HCT116 (cell line): ENCODE results near the gene H6PD. TPM values are rescaled to one million over a fixed set of nuclear protein-coding genes. Genes with fewer than 3 reads are reported as not detected.

Experiments
- ATAC-seq: fragments of 200-7000 bp; cut with Tn5 transposase; 2 replicates; pipeline ENCODE4 v1.9.1; 2020; ENCODE audit warnings: mild to moderate bottlenecking, moderate library complexity
- BruUV-seq: library from RNA; stranded (reverse); fragments of 400-500 nt; replicated peaks from 2 replicates; lab custom pipeline; 2021; lab: Mats Ljungman, UMichigan
- CTCF ChIA-PET: fragments of 300-600 bp; sonication (Branson Sonifier 250); formaldehyde crosslinking; loops from one replicate; lab custom pipeline; 2021; ENCODE audit warnings: antibody characterized with exemption; lab: Charles Lee
- POLR2A ChIA-PET: fragments of 300-600, 350-600 bp; sonication (Branson Sonifier 250); formaldehyde crosslinking; loops from one replicate; lab custom pipeline; 2021; ENCODE audit warnings: antibody characterized with exemption; lab: Charles Lee
- RAD21 ChIA-PET, 2 experiments: fragments of 300-600 bp; sonication (Branson Sonifier 250); formaldehyde crosslinking; loops; one replicate each; lab custom pipeline; 2023; ENCODE audit warnings: low total read pairs in 2 of 2; ENCODE audit not compliant: uncharacterized antibody in 2 of 2, unreplicated experiment in 2 of 2, low non-redundant PET in 1 of 2; lab: Charles Lee
- DNase-seq: peaks from one replicate; pipeline ENCODE4 v3.0.0-alpha.2; 2010; ENCODE audit warnings: low read depth, low spot score
- H2AFZ ChIP-seq: fragments of 200-600 bp; shearing (Covaris generic), sonication (generic); 2 replicates; pipeline ENCODE4 v1.6.1; 2017; ENCODE audit warnings: low read depth, mixed run types, mixed read lengths, antibody characterized with exemption, low read length; ENCODE audit not compliant: poor library complexity, severe bottlenecking
- H3K27ac ChIP-seq: 2 replicates; pipeline ENCODE4 v1.5.1; 2012; ENCODE audit warnings: low read depth, low read length
- H3K27me3 ChIP-seq: fragments of 200-600 bp; sonication (generic); 2 replicates; pipeline ENCODE4 v1.6.1; 2016; ENCODE audit warnings: mixed run types, low read length, mixed read lengths; ENCODE audit not compliant: insufficient read depth
- H3K36me3 ChIP-seq, 2 experiments: fragments of 200-500 bp in 1 of 2; fragments of 200-600 bp in 1 of 2; sonication (Bioruptor generic) in 1 of 2; sonication (generic) in 1 of 2; 2 replicates each; pipeline versions ENCODE4 v1.5.1 to v1.6.1; 2014 to 2016; ENCODE audit warnings: low read length in 2 of 2, inconsistent platforms in 1 of 2, mixed read lengths in 1 of 2, mixed run types in 1 of 2; ENCODE audit not compliant: insufficient read depth in 2 of 2, control insufficient read depth in 1 of 2
- H3K4me1 ChIP-seq, 2 experiments: fragments of 200-600 bp in 1 of 2; sonication (generic) in 1 of 2; 2 replicates each; pipeline versions ENCODE4 v1.5.1 to v1.6.1; 2012 to 2017; ENCODE audit warnings: low read length in 2 of 2, inconsistent platforms in 1 of 2, mild to moderate bottlenecking in 1 of 2, mixed read lengths in 1 of 2, mixed run types in 1 of 2, moderate library complexity in 1 of 2; ENCODE audit not compliant: insufficient read depth in 2 of 2, control insufficient read depth in 1 of 2
- H3K4me2 ChIP-seq: fragments of 200-600 bp; sonication (generic); 2 replicates; pipeline ENCODE4 v1.6.1; 2017; ENCODE audit warnings: mixed run types, low read length, mixed read lengths
- H3K4me3 ChIP-seq, 2 experiments: fragments of 200-600 bp in 1 of 2; sonication (generic) in 1 of 2; replicated peaks in 1 of 2; 2 replicates each; pipeline ENCODE4 v1.5.1; 2011 to 2016; ENCODE audit warnings: low read length in 2 of 2, control low read depth in 1 of 2, low read depth in 1 of 2, mild to moderate bottlenecking in 1 of 2, mixed read lengths in 1 of 2, mixed run types in 1 of 2
- H3K79me2 ChIP-seq: fragments of 200-600 bp; sonication (generic); 2 replicates; pipeline ENCODE4 v1.6.1; 2017; ENCODE audit warnings: mild to moderate bottlenecking, mixed run types, low read length, moderate library complexity, mixed read lengths; ENCODE audit not compliant: insufficient read depth
- H3K9ac ChIP-seq: fragments of 200-600 bp; sonication (generic); 2 replicates; pipeline ENCODE4 v1.6.1; 2016; ENCODE audit warnings: low read length, mixed read lengths
- H3K9me2 ChIP-seq: fragments of 200-600 bp; sonication (generic), shearing (Covaris generic); 2 replicates; pipeline ENCODE4 v1.6.1; 2017; ENCODE audit warnings: mixed run types, mild to moderate bottlenecking, moderate library complexity; ENCODE audit not compliant: insufficient read depth
- H3K9me3 ChIP-seq, 2 experiments: fragments of 200-500 bp in 1 of 2; fragments of 200-600 bp in 1 of 2; sonication (Bioruptor generic) in 1 of 2; sonication (generic) in 1 of 2; 2 replicates each; pipeline ENCODE4 v1.6.1; 2014 to 2017; ENCODE audit warnings: low read length in 2 of 2, mixed read lengths in 2 of 2, inconsistent platforms in 1 of 2, low read depth in 1 of 2, mild to moderate bottlenecking in 1 of 2, mixed run types in 1 of 2, moderate library complexity in 1 of 2; ENCODE audit not compliant: control insufficient read depth in 1 of 2, insufficient read depth in 1 of 2
- H4K20me1 ChIP-seq: fragments of 200-600 bp; sonication (generic), shearing (Covaris generic); 2 replicates; pipeline ENCODE4 v1.6.1; 2017; ENCODE audit warnings: mixed run types, mild to moderate bottlenecking, moderate library complexity; ENCODE audit not compliant: insufficient read depth
- ATF3 ChIP-seq: IDR thresholded peaks from 2 replicates; pipeline ENCODE4 v1.6.1; 2012
- CBX3 ChIP-seq: IDR thresholded peaks from 2 replicates; pipeline ENCODE4 v1.6.1; 2012; ENCODE audit warnings: low read depth
- CEBPB ChIP-seq: IDR thresholded peaks from 2 replicates; pipeline ENCODE4 v1.6.1; 2012; ENCODE audit warnings: low read depth
- CTCF ChIP-seq, 3 experiments: fragments of 200-600 bp in 1 of 3; sonication (generic) in 1 of 3; IDR thresholded peaks in 2 of 3; conservative IDR thresholded peaks in 1 of 3; 2 replicates each; pipeline ENCODE4 v1.5.1; 2012 to 2017; ENCODE audit warnings: low read depth in 2 of 3, low read length in 2 of 3, antibody characterized with exemption in 1 of 3, borderline replicate concordance in 1 of 3, control low read depth in 1 of 3, mild to moderate bottlenecking in 1 of 3, mixed read lengths in 1 of 3, mixed run types in 1 of 3, moderate library complexity in 1 of 3; ENCODE audit not compliant: insufficient read depth in 1 of 3
- EGR1 ChIP-seq: IDR thresholded peaks from 2 replicates; pipeline ENCODE4 v1.6.1; 2012; ENCODE audit warnings: low read depth
- ELF1 ChIP-seq: IDR thresholded peaks from 2 replicates; pipeline ENCODE4 v1.6.1; 2012; ENCODE audit warnings: low read depth, borderline replicate concordance
- EZH2 ChIP-seq: fragments of 200-600 bp; sonication (generic); IDR thresholded peaks from 2 replicates; pipeline ENCODE4 v1.6.1; 2017; ENCODE audit warnings: antibody characterized with exemption, mixed run types
- EZH2phosphoT487 ChIP-seq: fragments of 200-600 bp; IDR thresholded peaks from 2 replicates; pipeline ENCODE4 v1.6.1; 2018; ENCODE audit warnings: antibody characterized with exemption, borderline replicate concordance
- MAX ChIP-seq: IDR thresholded peaks from 2 replicates; pipeline ENCODE4 v1.6.1; 2012
- POLR2A ChIP-seq: IDR thresholded peaks from 2 replicates; pipeline ENCODE4 v1.7.0; 2011; ENCODE audit warnings: borderline replicate concordance; ENCODE audit not compliant: insufficient read depth, insufficient read length; ENCODE audit errors: extremely low read depth
- POLR2AphosphoS5 ChIP-seq: IDR thresholded peaks from 2 replicates; pipeline ENCODE4 v1.6.1; 2011; ENCODE audit warnings: mild to moderate bottlenecking, low read depth, low read length, moderate library complexity
- RAD21 ChIP-seq: IDR thresholded peaks from 2 replicates; pipeline ENCODE4 v1.6.1; 2012; ENCODE audit warnings: low read depth, mild to moderate bottlenecking
- SIN3A ChIP-seq: IDR thresholded peaks from 2 replicates; pipeline ENCODE4 v1.6.1; 2012; ENCODE audit warnings: low read depth
- SP1 ChIP-seq: IDR thresholded peaks from 2 replicates; pipeline ENCODE4 v1.6.1; 2012; ENCODE audit warnings: low read depth
- SRF ChIP-seq: IDR thresholded peaks from 2 replicates; pipeline ENCODE4 v1.6.1; 2012; ENCODE audit warnings: low read depth
- TCF7L2 ChIP-seq: IDR thresholded peaks from 2 replicates; pipeline ENCODE4 v1.7.0; 2011; ENCODE audit warnings: borderline replicate concordance, inconsistent platforms; ENCODE audit not compliant: insufficient read depth, insufficient read length; ENCODE audit errors: extremely low read depth
- YY1 ChIP-seq: IDR thresholded peaks from 2 replicates; pipeline ENCODE4 v1.6.1; 2011; ENCODE audit warnings: low read length, low read depth, moderate library complexity, mild to moderate bottlenecking; ENCODE audit not compliant: insufficient replicate concordance; ENCODE audit errors: extremely low read depth
- ZBTB33 ChIP-seq: IDR thresholded peaks from 2 replicates; pipeline ENCODE4 v1.6.1; 2011; ENCODE audit warnings: mild to moderate bottlenecking, low read length, moderate library complexity; ENCODE audit not compliant: insufficient replicate concordance; ENCODE audit errors: extremely low read depth
- ZFX ChIP-seq: fragments of 450-650 bp; IDR thresholded peaks from 2 replicates; pipeline ENCODE4 v1.6.1; 2017
- ZNF274 ChIP-seq: fragments of 200-500 bp; sonication (Bioruptor generic); IDR thresholded peaks from 2 replicates; pipeline ENCODE4 v1.6.1; 2014; ENCODE audit warnings: mild to moderate bottlenecking, low read depth, low read length, inconsistent platforms
- intact Hi-C: fragments of 100-400 bp; cut with micrococcal nuclease; formaldehyde crosslinking; loops from 2 replicates; pipeline ENCODE4 v1.10.0; 2022
- total RNA-seq: library from RNA; stranded (reverse); gene quantifications from one replicate; pipeline ENCODE4 v1.2.1, GENCODE V29; 2021; ENCODE audit not compliant: unreplicated experiment

H6PD gene
- total RNA-seq, 1 experiment from 2014 or later, result 16.2 TPM

GRCh38 chr1:9282696-9282955 lies 48.1 kb downstream of the H6PD start:
- TF ChIP-seq CEBPB, result no peak
- TF ChIP-seq ZNF274, result no peak
- no peak for TF ChIP-seq YY1
- no peak for TF ChIP-seq ELF1
- TF ChIP-seq EGR1, result no peak
- no peak for TF ChIP-seq POLR2A
- TF ChIP-seq RAD21, result no peak
- no peak for TF ChIP-seq ZFX
- TF ChIP-seq POLR2AphosphoS5, result no peak
- no peak for TF ChIP-seq SP1
- no peak for TF ChIP-seq SRF
- TF ChIP-seq TCF7L2, result no peak
- TF ChIP-seq MAX, result no peak
- TF ChIP-seq CTCF (IDR thresholded peaks at IDR 0.05 in 2 of 3, conservative IDR thresholded peaks at IDR 0.05 in 1 of 3; ENCODE audit: borderline replicate concordance in 1 of 3, insufficient read depth in 1 of 3, low read depth in 2 of 3, low read length in 2 of 3), result no peak
- no peak for TF ChIP-seq CBX3
- no peak for TF ChIP-seq EZH2
- TF ChIP-seq EZH2phosphoT487, result no peak
- TF ChIP-seq SIN3A, result no peak
- no peak for TF ChIP-seq ATF3
- no peak for TF ChIP-seq ZBTB33
- H3K4me2 ChIP-seq, result no peak overlapping the region
- ATAC-seq, result no peak
- H3K9ac ChIP-seq, result no peak overlapping the region
- CTCF ChIA-PET, result no interaction called here
- peaks cover 18 to 40% of the 10 kb centered on the region in 2 experiments; a peak in 3 of 4 replicates for H3K4me1 ChIP-seq
- H4K20me1 ChIP-seq, result no peaks in the 10 kb centered on the region
- no peaks in the 10 kb centered on the region for H3K27me3 ChIP-seq
- no peaks in the 10 kb centered on the region for H3K9me2 ChIP-seq
- H3K9me3 ChIP-seq, result peaks cover 11 to 19% of the 10 kb centered on the region in 2 experiments; a peak in 2 of 4 replicates
- no peak overlapping the region for H3K4me3 ChIP-seq
- no peak overlapping the region for H2AFZ ChIP-seq
- no peak overlapping the region for H3K27ac ChIP-seq
- no TSS peak for BruUV-seq
- RAD21 ChIA-PET, result no interaction called here
- POLR2A ChIA-PET, result no interaction called here
- DNase-seq, result no peak
- intact Hi-C loops, result no loop called here
- H3K36me3 ChIP-seq, result no peaks in the 10 kb centered on the region
- no peaks in the 10 kb centered on the region for H3K79me2 ChIP-seq
